ENCODE results near the gene NEK6. TPM values are rescaled to one million over a fixed set of nuclear protein-coding genes. Genes with fewer than 3 reads are reported as not detected.

NEK6 gene
- total RNA-seq, 1 donor from 2014 or later, result 115 TPM

DNA sequence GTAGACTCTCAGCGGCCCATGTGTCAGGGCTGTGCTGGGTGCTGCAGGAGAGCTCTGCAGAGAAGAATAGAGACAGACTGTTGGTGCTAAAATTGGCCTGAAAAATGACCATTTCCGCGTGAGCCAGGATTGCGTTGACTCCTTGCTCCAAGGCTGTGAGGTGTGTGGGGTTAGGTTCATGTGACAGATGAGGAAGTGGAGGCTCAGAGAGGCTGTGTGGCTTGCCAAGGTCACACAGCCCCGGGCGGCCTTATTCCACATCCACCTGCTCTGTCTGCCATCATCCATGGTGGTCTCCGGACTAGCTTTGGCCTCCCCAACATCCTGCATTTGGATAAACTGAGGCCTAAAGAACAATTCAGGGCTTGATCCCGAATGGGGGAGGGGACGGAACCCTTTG lies 15.2 kb downstream of the NEK6 start:
- H3K36me3 Mint-ChIP-seq (ENCODE audit: unreplicated experiment), result peaks cover 7% of the 10 kb centered on the region
- peak overlapping the region; percentile 31 for H3K27ac Mint-ChIP-seq (ENCODE audit: unreplicated experiment)
- TF ChIP-seq, protein P1, sequence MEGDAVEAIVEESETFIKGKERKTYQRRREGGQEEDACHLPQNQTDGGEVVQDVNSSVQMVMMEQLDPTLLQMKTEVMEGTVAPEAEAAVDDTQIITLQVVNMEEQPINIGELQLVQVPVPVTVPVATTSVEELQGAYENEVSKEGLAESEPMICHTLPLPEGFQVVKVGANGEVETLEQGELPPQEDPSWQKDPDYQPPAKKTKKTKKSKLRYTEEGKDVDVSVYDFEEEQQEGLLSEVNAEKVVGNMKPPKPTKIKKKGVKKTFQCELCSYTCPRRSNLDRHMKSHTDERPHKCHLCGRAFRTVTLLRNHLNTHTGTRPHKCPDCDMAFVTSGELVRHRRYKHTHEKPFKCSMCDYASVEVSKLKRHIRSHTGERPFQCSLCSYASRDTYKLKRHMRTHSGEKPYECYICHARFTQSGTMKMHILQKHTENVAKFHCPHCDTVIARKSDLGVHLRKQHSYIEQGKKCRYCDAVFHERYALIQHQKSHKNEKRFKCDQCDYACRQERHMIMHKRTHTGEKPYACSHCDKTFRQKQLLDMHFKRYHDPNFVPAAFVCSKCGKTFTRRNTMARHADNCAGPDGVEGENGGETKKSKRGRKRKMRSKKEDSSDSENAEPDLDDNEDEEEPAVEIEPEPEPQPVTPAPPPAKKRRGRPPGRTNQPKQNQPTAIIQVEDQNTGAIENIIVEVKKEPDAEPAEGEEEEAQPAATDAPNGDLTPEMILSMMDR (IDR thresholded peaks at IDR 0.05), result no peak
- no peak for DNase-seq (ENCODE audit: extremely low spot score, unreplicated experiment)
- H3K27me3 Mint-ChIP-seq (ENCODE audit: unreplicated experiment), result no peaks in the 10 kb centered on the region
- peaks cover 76% of the 10 kb centered on the region for H3K4me1 Mint-ChIP-seq (ENCODE audit: unreplicated experiment)
- no peak overlapping the region for H3K4me3 Mint-ChIP-seq (ENCODE audit: unreplicated experiment)
- no peaks in the 10 kb centered on the region for H3K9me3 Mint-ChIP-seq (ENCODE audit: unreplicated experiment)

DNA sequence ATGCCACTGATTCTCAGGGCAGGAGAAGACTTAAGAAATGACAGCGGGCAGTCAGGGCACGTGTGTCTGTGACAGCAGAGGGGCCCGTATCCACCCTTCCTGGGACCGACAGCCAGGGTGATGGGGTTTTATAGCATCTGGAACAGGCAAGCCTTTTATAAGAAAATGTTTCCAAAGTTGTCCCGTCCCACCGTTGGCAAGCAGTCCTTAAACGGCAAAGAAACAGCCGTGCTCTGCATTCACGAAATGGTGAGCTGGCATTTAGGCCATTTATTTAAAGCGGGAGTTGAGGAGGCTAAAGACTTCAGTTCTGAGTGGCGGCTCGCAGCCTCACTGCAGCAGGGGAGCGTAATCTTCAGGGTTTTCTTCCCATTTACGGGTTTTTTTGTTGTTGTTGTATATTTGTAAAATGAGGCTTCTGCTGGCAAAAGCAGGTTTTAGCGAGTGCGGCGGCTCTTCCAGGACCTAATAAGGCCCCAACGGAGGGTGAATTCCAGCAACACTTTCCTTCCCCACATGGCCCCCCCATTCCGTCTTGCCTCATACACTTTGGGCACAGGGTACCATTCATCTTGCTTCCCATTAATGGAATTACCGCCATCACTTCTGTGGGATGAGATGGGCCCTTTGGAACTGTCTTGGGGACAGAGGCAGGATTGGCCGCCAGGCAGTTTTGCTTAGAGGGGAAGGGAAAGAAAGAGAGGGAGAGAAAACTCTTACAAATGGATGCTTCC lies 15.8 kb downstream of the NEK6 start:
- no peak for DNase-seq (ENCODE audit: extremely low spot score, unreplicated experiment)
- peaks cover 73% of the 10 kb centered on the region for H3K4me1 Mint-ChIP-seq (ENCODE audit: unreplicated experiment)
- H3K27ac Mint-ChIP-seq (ENCODE audit: unreplicated experiment), result no peak overlapping the region
- H3K36me3 Mint-ChIP-seq (ENCODE audit: unreplicated experiment), result peaks cover 7% of the 10 kb centered on the region
- no peaks in the 10 kb centered on the region for H3K27me3 Mint-ChIP-seq (ENCODE audit: unreplicated experiment)
- H3K4me3 Mint-ChIP-seq (ENCODE audit: unreplicated experiment), result no peak overlapping the region
- no peaks in the 10 kb centered on the region for H3K9me3 Mint-ChIP-seq (ENCODE audit: unreplicated experiment)
- TF ChIP-seq, protein P1 (IDR thresholded peaks at IDR 0.05), result no peak

DNA sequence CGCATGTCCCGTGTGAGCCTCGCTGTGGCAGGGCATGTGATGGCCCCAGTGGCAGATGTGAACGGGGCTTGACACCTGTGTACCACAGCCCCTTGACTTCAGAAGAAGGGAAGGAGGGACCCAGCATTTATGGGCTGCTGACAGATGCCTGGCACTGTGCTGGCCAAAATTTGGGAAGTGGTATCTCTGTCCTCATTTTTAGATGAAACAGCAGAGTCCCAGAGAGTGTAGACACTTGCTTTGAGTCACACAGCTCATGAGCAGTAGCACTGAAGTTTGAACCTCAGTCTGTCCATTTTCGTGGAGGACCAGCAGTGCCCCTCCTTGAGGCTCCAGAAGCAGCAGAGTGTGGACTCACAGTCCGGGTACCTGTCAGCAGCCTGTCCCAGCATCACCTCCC lies 16.5 kb downstream of the NEK6 start:
- Mint-ChIP-seq H3K27ac (ENCODE audit: unreplicated experiment) (no peak overlapping the region), H3K36me3 (ENCODE audit: unreplicated experiment) (peaks cover 5% of the 10 kb centered on the region), H3K4me3 (ENCODE audit: unreplicated experiment) (no peak overlapping the region), H3K4me1 (ENCODE audit: unreplicated experiment) (peaks cover 74% of the 10 kb centered on the region), H3K9me3 (ENCODE audit: unreplicated experiment) (no peaks in the 10 kb centered on the region), H3K27me3 (ENCODE audit: unreplicated experiment) (no peaks in the 10 kb centered on the region)
- TF ChIP-seq, protein P1 (IDR thresholded peaks at IDR 0.05), result no peak
- no peak for DNase-seq (ENCODE audit: extremely low spot score, unreplicated experiment)

DNA sequence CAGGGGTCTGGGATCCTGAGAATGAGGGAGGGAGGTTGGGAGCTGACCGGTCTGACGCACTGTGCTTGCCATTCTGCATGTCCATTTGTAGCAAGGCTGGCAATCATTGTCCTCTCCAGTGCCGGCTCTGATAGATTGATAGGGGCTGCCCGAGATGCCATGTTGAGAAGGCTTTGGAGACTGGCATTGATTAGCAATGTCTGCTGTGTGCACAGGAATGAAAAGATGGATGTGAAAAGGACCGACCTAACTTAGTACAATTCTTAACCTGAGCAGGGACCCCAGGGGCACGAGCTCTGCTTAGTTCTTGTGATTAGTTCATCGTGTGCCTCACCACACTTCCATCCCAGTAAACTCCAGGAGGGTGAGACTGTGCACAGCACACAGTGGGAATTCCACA lies 17.0 kb downstream of the NEK6 start:
- TF ChIP-seq, protein P1 (IDR thresholded peaks at IDR 0.05), result no peak
- DNase-seq (ENCODE audit: extremely low spot score, unreplicated experiment), result no peak
- no peak overlapping the region for H3K4me3 Mint-ChIP-seq (ENCODE audit: unreplicated experiment)
- peaks cover 77% of the 10 kb centered on the region for H3K4me1 Mint-ChIP-seq (ENCODE audit: unreplicated experiment)
- peaks cover 5% of the 10 kb centered on the region for H3K36me3 Mint-ChIP-seq (ENCODE audit: unreplicated experiment)
- peak overlapping the region; percentile 15 for H3K27ac Mint-ChIP-seq (ENCODE audit: unreplicated experiment)
- H3K9me3 Mint-ChIP-seq (ENCODE audit: unreplicated experiment), result no peaks in the 10 kb centered on the region
- no peaks in the 10 kb centered on the region for H3K27me3 Mint-ChIP-seq (ENCODE audit: unreplicated experiment)

DNA sequence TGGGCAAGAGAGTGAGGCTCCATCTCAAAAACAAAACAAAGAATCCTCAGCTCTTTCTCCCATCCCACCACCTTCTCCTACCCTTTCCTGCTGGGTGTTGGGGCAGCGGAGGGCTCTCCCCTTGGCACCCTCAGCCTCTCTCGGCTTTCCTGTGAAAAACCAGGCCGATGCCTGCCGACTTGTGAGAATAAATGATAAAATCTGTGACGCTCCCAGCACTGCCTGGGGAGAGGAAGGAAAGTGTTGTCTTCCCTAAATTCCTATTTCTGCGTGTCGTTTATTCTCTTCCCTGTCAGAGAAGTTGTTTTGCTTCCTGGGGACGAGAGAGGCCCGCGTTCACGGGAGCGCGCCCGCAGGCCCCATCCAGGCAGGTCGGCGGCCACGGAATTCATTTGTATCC lies 19.7 kb downstream of the NEK6 start:
- no peak for DNase-seq (ENCODE audit: extremely low spot score, unreplicated experiment)
- peaks cover 81% of the 10 kb centered on the region for H3K4me1 Mint-ChIP-seq (ENCODE audit: unreplicated experiment)
- peak overlapping the region; percentile 99 for H3K27ac Mint-ChIP-seq (ENCODE audit: unreplicated experiment)
- peaks cover 6% of the 10 kb centered on the region for H3K36me3 Mint-ChIP-seq (ENCODE audit: unreplicated experiment)
- H3K4me3 Mint-ChIP-seq (ENCODE audit: unreplicated experiment), result no peak overlapping the region
- TF ChIP-seq, protein P1 (IDR thresholded peaks at IDR 0.05), result no peak
- no peaks in the 10 kb centered on the region for H3K27me3 Mint-ChIP-seq (ENCODE audit: unreplicated experiment)
- H3K9me3 Mint-ChIP-seq (ENCODE audit: unreplicated experiment), result no peaks in the 10 kb centered on the region

All from osteocyte (in vitro differentiated cells).